GM12892 (cell line): Measurements from ENCODE around the gene DPRX.

Experiments
- POLR2AphosphoS5 ChIP-seq: IDR thresholded peaks from 2 replicates; pipeline ENCODE4 v1.6.1; 2011; ENCODE audit warnings: low read depth, low read length, control low read depth
- TAF1 ChIP-seq: IDR thresholded peaks from 2 replicates; pipeline ENCODE4 v1.6.1; 2011; ENCODE audit warnings: low read depth, mild to moderate bottlenecking, control low read depth, low read length, borderline replicate concordance

DNA sequence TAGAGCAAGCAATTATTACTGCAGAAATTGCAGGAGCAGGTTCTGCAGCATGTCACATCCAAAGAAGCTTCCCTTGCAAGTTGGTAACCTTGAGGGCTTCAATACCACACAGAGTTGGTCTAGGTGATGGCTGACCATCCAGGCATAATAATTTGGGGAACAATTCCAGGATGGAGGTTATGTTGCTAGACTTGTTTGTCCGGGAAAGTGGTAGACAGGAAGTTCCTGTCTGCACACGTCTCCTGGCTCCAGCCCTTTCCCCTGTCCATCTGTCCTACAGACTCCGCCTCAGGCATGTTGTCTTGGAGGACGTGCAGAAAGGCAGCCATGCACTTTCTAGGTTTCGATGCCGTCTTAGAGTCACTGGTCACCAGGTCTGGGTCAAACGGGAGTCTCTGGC lies 26.0 kb downstream of the DPRX start:
- TF ChIP-seq TAF1 (no peak), POLR2AphosphoS5 (no peak)
